Fibroblast of lung (primary cell): Measurements from ENCODE around the gene ZFR.
"Not testable (repeated sequence)": the region's sequence is repeated elsewhere in the genome, so short reads cannot be mapped to it uniquely, and the experiment has no call there.

Experiments
- EZH2 ChIP-seq: IDR thresholded peaks from 2 replicates; pipeline ENCODE4 v1.5.1; 2012; ENCODE audit warnings: low read length, control low read depth, mild to moderate bottlenecking; ENCODE audit errors: missing control alignments
- TF ChIP-seq, protein P1 (sequence below), 2 donors: IDR thresholded peaks in 1 of 2; conservative IDR thresholded peaks in 1 of 2; 1 replicate in 1 of 2; 2 replicates in 1 of 2; pipeline ENCODE4 v1.5.1; 2011 to 2012; ENCODE audit warnings: low read length in 2 of 2, control low read depth in 1 of 2, inconsistent platforms in 1 of 2, low read depth in 1 of 2, mild to moderate bottlenecking in 1 of 2

DNA sequence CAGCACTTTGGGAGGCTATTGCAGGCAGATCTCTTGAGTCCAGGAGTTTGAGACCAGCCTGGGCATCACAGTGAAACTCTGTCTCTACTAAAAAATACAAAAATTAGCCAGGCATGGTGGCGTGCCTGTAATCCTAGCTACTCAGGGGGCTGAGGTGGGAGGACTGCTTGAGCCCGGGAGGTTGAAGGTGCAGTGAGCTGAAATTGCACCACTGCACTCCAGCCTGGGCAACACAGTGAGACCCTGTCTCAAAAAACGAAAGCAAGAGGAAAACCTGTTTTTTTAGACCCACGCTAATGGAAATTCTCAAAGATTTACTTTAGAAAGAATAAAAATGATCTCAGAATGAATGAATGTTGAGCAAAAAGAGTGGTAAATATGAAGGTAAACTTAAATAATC is 13.7 kb downstream of the ZFR start:
- TF ChIP-seq, protein P1, sequence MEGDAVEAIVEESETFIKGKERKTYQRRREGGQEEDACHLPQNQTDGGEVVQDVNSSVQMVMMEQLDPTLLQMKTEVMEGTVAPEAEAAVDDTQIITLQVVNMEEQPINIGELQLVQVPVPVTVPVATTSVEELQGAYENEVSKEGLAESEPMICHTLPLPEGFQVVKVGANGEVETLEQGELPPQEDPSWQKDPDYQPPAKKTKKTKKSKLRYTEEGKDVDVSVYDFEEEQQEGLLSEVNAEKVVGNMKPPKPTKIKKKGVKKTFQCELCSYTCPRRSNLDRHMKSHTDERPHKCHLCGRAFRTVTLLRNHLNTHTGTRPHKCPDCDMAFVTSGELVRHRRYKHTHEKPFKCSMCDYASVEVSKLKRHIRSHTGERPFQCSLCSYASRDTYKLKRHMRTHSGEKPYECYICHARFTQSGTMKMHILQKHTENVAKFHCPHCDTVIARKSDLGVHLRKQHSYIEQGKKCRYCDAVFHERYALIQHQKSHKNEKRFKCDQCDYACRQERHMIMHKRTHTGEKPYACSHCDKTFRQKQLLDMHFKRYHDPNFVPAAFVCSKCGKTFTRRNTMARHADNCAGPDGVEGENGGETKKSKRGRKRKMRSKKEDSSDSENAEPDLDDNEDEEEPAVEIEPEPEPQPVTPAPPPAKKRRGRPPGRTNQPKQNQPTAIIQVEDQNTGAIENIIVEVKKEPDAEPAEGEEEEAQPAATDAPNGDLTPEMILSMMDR (conservative IDR thresholded peaks at IDR 0.05 in 1 of 2, IDR thresholded peaks at IDR 0.05 in 1 of 2; ENCODE audit: low read depth in 1 of 2, low read length in 2 of 2): not testable (repeated sequence)
- not testable (repeated sequence) for TF ChIP-seq EZH2
